ENCODE data around the gene TBC1D2.
"Not testable (repeated sequence)": the region's sequence is repeated elsewhere in the genome, so short reads cannot be mapped to it uniquely, and the experiment has no call there.

TBC1D2 gene

DNA sequence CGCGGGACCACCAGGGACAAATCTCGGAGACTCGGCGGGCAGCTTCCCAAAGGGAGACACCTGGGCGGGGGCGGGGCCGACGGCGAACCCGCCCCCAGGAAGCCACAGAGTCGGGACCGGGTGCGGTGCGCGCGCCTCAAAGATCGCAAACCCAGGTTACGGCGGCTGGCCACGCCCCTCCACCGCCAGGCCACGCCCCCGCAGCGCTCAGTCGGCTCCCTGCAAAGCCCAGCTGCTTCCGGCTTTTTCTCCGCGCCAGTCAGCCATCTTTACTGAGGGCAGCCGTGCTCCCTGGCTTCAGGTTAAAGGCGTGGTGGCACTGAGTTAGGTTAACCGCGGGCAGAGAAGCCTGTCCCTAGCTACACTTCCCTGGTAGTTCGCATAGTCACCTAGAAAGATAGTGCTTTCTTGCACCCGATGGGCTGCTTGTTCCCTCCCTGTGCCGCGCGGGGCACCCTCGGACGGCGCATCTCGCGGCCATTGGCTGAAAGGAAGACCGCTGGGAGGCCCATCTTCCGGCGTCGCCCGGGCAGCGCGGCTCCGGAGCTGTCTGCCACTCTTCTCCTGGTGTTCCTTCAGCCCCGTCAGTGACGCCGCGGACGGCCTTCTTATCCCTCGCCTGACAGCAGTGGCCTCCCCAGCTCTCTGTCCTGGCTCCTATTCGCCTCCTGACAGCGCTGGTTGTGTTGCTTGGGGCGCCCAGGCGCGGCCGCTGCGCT is at the start of gene TBC1D2:
TBC1D2 (minus strand) TSS at position 72 of the 719 bp plus-strand sequence. CDS start 108 bp downstream, outside the sequence.
- peak; percentile 98 for DNase-seq

- no peak for DNase-seq
Observed at GRCh38 chr9:98304381-98304780, 48.9 kb upstream of the TBC1D2 start.

DNA sequence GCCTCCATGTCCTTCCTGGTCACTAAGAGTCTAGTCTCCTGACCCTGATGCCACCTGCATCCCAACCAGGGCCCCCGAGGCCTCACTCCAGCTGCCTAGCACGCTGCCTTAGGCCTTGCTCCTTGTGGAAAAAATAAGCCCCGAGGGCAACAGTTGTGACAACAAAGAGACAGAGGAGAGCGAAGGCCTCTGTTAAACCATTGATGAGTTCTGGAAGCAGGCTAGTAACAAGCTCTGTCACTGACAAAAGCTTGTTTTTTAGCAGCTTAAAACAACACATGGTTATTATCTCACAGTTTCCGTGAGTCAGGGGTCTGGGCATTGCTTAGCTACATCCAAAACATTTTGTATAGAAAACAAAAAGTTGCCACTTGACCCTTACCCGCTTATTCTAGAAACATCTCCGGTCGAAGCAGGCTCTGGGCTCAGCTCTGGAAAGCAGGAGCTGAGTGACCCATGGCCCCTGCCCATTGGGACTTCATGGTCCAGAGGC is 48.2 kb upstream of the TBC1D2 start:
- no peak for DNase-seq

DNA sequence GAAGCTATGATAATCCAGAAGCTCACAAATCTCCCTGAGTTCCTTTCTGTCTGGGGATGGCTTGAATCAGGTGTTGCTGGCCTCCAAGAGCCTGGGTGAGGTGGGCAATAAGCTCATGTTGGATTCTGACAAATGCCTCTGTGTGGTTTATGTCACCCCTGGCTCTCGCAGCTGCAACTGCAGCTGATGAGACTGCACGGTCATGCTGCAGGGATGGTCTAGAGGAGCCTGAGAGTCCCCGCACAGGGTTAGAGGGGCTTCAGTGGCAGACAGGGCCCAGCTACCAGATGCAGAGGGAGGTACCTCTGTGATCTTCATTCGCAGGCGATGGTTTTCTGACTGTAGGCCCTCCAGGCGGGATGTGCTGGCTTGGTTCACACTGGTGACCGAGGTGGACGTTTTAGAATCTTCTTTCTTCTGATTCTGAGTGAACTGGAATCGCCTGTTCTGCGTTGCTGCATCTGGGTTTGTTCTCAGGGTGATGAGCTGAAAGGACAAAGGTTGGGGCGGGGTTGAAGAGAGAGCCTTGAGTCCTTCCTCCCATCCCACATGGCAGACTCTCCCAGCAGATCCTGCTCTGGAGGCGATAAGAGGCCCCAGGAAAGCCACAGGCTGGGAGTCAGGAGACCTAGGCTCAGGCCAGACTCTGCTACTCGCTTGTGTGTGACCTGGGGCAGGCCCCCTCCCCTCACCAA is 47.6 kb upstream of the TBC1D2 start:
- DNase-seq: no peak

DNA sequence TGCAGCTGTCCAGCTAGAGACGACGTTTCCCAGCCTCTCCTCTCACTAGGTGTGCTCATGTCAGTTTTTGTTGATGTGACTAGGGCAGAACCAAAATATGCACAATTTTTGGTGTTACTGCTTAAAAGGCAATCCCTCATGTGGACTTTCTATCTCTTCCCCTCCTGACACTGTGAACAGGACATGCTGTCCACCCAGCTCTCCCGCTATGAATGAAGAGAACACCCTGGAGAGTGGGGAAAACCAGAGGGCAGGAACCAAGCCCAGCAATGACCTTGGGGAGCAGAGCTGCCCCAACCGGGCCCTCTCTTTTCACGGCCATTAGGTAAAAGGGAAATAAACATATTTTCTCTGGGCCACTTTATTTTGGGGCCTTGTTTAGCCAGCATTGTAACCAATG is 46.7 kb upstream of the TBC1D2 start:
- no peak for DNase-seq

DNA sequence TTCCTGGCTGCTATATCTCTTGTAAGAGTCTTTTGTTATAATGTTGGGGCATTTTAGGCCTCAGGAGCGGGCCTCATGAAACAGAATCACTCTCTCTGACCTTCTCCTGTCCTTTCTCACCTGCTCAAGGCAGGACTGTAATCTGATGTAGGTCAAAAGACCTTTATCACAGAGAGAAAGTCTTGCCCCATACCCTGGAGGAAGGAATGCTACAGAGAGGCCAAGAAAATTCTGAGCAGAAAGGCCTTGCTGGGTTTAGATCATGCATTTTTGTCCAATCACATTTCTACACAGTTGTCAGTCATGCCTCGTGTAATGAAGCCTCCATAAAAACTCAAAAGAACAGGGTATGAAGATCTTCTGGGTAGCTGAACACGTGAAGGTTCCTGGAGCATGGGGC is 45.2 kb upstream of the TBC1D2 start:
- no peak for DNase-seq

GRCh38 chr9:98298476-98298875 is 43.0 kb upstream of the TBC1D2 start:
- DNase-seq: no peak

- DNase-seq: no peak
Observed at GRCh38 chr9:98295824-98296223, 40.4 kb upstream of the TBC1D2 start.

DNA sequence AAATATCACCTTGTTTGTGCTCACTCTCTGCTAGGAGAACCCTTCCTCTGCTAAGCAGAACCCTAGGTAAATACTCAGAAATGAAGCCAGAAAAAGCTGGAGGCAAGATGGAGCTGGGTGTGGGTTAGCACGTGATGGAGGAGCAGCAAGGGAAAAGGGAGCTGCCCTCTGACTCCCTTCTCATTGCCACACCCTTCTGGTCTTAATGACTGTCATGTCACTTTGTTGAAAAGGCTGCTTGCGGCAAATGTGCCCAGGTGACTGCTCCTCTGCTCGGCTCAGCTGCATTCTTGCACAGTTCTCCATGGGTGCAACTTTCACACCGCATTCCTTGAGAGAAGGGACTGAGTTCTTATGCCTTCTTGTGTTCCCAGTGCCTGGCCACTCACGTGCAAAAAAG is 36.4 kb upstream of the TBC1D2 start:
- DNase-seq: no peak

DNA sequence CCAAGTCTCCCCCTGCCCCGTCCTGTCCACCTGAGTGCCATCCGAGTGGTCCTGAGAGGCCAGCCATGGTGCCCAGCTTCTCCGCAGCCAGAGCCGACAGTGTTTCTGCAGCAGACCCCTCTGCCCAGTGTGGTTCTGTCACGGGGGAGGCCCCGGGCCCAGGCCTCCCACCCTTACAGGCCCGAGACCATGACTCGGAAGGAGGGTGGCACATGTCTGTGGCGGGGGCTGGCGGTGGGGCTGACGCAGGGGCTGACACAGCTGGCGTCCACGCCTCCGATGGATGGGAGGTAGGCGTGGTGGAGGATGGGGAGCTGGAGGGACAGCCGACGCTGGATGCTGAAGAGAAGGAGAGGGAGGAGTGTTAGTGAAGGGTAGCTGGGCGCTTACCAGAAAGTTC is 35.0 kb upstream of the TBC1D2 start:
- DNase-seq: no peak

DNA sequence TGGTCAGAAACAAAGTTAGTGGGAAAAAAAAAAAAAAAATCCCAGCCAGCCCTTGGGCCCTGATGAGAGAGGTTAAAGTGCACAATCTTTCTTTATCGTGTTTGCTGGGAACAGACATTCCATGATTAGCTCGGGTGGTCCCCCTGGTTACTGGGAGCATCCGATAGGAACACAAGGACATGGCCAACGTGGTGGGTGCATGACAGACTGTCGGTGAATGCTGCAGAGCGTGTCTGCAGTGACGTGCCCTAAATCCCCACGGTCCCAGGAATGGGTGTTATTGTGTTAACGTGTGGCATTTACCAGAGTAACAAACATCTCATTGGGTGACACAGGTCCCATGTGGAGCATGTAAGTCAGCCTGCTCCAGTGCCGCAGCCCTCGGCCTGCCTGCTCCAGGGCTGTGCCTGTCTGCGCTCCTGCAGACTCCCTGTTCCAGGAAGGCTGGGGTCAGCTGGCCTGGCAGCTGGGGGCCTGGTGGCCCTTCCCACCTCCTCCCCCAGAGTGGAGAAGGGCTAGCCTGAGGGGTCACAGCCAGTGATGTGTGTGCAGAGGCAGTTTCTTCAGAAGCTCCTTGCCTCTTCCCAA is 34.3 kb upstream of the TBC1D2 start:
- no peak for DNase-seq

GRCh38 chr9:98288881-98289280 is 33.4 kb upstream of the TBC1D2 start:
- no peak for DNase-seq

- DNase-seq: no peak
Observed at GRCh38 chr9:98287384-98287783, 31.9 kb upstream of the TBC1D2 start.

DNA sequence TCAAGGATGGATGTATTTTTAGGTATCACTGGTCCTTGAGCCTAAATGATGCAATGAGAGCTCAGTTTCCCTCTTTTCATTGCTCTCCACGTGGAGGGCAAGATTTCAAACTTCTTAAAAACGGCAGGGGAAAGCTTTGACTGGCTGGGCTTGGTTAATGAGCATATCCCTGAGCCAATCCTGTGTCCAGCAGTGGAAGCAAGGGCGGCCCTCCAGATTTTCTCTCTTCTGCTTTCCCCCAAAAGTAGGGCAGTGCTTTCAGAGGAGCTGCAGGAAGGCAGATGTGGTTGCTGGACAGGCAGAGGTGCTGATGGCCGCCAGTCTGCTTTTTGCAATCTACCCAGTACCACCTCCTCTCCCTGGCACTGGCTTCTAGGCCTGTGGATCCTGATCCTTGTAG is 30.0 kb upstream of the TBC1D2 start:
- DNase-seq: no peak

DNA sequence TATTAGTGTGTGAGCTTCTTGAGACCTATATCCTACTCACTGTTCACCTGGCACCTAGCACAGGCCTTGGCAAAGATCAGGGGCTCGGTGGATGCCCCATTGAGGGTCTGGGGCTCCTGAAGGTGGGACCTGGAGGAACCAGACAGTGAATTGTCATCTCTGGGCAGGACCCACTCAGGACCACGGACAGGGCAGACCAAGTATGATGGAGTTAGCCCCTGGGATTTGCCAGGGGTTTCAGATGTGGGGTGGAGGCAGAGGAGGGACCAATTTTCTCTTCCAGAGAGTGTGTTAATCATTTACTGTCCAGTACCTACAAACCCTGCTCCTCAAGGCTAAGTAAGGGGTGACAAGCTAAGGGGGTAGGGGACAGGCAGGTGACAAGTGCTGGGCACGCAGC is 29.3 kb upstream of the TBC1D2 start:
- no peak for DNase-seq

DNA sequence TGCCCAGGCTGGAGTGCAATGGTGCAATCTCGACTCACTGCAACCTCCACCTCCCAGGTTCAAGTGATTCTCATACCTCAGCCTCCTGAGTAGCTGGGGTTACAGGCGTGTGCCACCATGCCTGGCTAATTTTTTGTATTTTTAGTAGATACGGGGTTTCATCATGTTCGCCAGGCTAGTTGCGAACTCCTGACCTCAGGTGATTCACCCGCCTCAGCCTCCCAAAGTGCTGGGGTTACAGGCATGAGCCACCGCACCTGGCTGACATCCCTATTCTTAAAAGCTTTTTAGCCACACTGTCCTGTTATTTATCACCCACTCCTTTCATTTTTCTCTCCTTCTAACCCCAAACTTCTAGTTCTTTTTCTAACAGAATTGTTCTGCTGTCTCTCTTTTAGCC is 27.7 kb upstream of the TBC1D2 start:
- DNase-seq: not testable (repeated sequence)

DNA sequence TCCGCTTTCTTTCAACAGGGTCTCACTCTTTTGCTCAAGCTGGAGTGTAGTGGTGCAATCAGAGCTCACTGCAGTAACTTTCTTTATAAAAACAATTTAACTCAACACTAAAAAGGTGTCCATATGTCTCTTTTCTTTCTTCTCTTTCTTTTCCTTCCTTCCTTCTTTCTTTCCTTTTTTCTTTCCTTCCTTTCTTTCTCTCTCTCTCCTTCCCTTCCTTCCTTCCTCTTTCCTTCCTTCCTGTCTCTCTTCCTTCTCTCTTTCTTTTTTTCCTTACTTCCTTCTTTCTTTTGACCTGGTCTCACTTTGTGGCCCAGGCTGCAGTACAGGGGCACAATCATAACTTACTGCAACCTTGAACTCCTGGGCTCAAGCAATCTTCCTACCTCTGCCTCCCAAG is 25.8 kb upstream of the TBC1D2 start:
- no peak for DNase-seq

GRCh38 chr9:98280574-98280973 is 25.1 kb upstream of the TBC1D2 start:
- no peak for DNase-seq

GRCh38 chr9:98280162-98280561 is 24.7 kb upstream of the TBC1D2 start:
- no peak for DNase-seq

DNA sequence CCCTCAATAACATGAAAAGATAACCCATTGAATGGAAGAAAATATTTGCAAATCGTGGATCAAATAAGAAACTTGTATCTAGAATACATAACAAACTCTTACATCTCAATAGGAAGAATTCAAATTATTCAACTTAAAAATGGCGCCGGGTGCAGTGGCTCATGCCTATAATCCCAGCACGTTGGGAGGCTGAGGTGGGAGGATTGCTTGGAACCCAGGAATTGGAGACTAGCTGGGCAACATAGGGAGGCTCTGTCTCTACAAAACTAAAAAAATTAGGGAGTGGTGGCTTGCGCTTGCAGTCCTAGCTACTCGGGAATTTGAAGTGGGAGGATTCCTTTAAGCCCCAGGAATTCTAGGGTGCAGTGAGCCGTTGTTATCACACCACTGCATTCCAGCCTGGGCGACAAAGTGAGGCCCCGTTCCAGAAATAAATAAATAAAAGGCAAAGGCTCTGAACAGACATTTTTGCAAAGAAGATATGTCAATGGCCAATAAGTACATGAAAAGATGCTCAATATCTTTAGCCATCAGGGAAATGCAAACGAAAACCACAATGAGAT is 21.5 kb upstream of the TBC1D2 start:
- DNase-seq: no peak

DNA sequence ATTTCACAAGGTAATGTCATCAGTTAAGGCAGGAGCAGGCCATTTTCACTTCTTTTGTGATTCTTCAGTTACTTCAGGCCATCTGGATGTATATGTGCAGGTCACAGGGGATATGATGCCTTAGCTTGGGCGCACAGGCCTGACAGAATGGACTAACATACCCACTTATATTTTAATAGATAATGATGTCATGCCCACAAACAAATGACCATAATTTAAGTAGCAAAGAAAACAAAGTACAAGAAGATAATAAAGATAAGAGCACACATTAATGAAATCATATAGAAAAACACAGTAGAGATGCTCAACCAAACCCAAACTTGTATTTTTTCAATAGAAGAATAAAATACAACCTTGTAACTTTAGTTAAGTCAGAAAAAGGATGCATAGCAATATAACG is 19.7 kb upstream of the TBC1D2 start:
- no peak for DNase-seq

- DNase-seq: no peak
Observed at GRCh38 chr9:98272083-98272482, 16.6 kb upstream of the TBC1D2 start.

DNA sequence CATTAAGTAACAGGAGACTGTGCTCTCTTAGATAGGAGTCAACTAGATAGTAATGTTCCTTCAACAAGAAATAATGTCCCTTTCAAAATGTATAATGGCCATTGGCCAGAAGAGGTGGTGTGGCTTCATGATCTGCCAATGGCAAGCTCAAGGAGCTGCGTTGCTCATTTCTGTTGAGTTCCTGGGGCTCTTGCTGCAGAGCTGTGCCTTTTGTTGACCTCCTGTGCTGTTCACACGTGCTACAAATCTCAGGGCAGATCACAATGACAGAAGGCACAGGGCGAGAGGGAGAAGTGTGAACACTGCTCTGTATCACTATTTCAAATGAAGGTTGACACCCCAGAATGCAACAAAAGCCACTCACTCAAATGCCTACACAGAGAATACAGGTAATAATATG is 16.0 kb upstream of the TBC1D2 start:
- peak; percentile 15 for DNase-seq

GRCh38 chr9:98270284-98270683 is 14.8 kb upstream of the TBC1D2 start:
- DNase-seq: not testable (repeated sequence)

All from OCI-M1 (cell line).